Measurements from ENCODE around the gene GNL3.
"Not testable (repeated sequence)": the region's sequence is repeated elsewhere in the genome, so short reads cannot be mapped to it uniquely, and the experiment has no call there.

The GNL3 gene, protein sequence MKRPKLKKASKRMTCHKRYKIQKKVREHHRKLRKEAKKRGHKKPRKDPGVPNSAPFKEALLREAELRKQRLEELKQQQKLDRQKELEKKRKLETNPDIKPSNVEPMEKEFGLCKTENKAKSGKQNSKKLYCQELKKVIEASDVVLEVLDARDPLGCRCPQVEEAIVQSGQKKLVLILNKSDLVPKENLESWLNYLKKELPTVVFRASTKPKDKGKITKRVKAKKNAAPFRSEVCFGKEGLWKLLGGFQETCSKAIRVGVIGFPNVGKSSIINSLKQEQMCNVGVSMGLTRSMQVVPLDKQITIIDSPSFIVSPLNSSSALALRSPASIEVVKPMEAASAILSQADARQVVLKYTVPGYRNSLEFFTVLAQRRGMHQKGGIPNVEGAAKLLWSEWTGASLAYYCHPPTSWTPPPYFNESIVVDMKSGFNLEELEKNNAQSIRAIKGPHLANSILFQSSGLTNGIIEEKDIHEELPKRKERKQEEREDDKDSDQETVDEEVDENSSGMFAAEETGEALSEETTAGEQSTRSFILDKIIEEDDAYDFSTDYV

GRCh38 chr3:52685709-52686691 is at the start of gene GNL3, which contains the start of gene PBRM1:
TSS of gene GNL3 (plus strand) at chr3:52686032. CDS start at chr3:52686093, 61 bp downstream.
TSS of gene PBRM1 (minus strand) at chr3:52685913.
- peak; percentile 74 to 88 (median 79) for DNase-seq

DNA sequence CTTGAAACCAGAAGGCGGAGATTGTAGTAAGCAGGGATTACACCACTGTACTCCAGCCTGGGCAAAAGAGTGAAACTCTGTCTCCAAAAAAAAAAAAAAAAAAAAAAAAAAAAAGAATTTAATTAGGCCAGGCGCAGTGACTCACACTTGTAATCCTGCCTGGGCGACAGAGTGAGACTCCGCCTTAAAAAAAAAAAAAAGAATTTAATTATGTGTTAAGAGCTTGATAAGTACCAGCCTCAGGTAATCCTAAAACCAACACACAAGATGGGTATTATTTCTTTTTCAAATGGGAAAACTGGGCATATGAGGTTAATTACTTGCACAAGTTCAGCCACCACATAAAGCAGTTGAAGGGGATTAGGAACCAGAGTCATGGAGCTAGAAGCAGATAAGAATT is 49.2 kb upstream of the GNL3 start:
- DNase-seq, result no peak

- DNase-seq, result no peak
Observed at GRCh38 chr3:52645549-52645948, 40.3 kb upstream of the GNL3 start.

GRCh38 chr3:52649461-52650210 is 36.2 kb upstream of the GNL3 start:
- no peak for DNase-seq

DNA sequence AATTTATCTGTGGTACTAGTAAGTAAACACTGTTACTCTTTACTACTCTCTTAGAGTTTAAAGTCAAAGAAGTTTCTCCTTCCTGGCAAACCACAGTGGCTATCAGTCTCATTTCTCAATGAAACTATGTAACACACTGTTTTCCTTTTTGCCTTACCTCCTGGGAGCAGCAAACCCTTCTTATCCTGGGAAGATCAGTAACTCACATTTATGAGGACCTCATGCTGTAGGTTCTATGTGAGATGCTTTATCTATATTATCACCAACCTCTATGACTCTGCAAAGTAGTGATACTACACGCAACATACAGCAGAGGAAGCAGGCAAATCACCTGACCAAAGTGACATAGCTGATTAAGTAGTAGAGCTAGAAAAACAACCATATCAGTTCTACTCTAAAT is 35.4 kb upstream of the GNL3 start:
- DNase-seq, result no peak

DNA sequence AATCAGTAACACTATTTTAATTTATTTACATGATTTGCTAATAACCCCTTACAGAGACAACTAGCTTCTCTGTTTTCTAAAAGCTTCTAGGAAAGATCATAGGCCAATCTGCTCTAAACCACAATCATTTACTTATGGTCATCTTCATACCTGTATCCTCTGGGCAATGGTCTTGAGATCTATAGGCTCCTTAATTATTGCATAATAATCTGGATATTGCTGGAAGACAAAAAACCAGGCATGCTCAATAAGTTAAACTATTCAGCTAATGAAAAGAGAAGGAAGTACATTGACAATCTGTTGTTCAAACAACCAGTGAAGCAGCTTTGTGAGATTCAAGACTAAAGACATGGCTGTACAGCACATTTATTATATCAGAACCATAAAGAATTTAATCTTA is 34.2 kb upstream of the GNL3 start:
- no peak for DNase-seq

DNA sequence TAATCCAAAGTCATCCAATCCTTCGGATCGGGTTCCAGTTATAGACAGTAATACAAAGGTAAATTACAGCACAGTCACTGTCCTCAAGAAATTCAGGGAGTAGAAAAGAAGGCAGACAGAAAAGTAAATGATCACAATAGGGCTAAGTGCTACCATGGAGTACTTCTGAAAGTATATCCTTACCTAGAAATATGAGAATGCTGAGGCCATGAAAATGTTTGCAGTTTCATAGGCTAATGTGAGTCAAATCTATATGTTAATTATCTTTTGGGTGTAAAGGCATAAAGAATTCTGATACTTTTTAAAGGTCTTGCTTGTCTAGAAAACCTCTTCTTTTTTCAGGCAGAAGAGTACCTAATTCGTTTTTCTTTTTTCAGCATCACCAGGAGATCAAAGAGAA is 29.9 kb upstream of the GNL3 start:
- DNase-seq, result no peak

- DNase-seq, result no peak
Observed at GRCh38 chr3:52660046-52660445, 25.8 kb upstream of the GNL3 start.

- no peak for DNase-seq
Observed at GRCh38 chr3:52663098-52663497, 22.7 kb upstream of the GNL3 start.

GRCh38 chr3:52670621-52671521 is 15.0 kb upstream of the GNL3 start:
- DNase-seq, result no peak

DNA sequence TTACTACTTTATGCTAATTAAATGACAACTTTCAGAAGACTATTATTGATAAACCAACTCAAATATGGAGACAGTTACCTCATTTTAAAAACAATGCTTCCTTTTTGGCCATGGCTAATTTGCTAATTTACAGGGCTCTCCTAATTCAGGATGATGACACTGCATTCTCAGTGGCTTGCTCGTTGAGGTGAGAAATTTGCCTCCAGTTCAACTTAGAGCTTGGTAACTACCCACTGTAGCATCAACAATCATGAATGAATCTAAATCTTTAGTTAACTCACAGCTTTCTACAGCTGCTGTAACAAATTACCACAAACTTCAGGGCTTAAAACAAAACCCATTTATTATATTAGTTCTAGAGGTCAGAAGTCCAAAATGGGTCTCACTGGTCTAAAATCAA is 14.2 kb upstream of the GNL3 start:
- no peak for DNase-seq

GRCh38 chr3:52676201-52676600 is 9.6 kb upstream of the GNL3 start:
- not testable (repeated sequence) for DNase-seq

DNA sequence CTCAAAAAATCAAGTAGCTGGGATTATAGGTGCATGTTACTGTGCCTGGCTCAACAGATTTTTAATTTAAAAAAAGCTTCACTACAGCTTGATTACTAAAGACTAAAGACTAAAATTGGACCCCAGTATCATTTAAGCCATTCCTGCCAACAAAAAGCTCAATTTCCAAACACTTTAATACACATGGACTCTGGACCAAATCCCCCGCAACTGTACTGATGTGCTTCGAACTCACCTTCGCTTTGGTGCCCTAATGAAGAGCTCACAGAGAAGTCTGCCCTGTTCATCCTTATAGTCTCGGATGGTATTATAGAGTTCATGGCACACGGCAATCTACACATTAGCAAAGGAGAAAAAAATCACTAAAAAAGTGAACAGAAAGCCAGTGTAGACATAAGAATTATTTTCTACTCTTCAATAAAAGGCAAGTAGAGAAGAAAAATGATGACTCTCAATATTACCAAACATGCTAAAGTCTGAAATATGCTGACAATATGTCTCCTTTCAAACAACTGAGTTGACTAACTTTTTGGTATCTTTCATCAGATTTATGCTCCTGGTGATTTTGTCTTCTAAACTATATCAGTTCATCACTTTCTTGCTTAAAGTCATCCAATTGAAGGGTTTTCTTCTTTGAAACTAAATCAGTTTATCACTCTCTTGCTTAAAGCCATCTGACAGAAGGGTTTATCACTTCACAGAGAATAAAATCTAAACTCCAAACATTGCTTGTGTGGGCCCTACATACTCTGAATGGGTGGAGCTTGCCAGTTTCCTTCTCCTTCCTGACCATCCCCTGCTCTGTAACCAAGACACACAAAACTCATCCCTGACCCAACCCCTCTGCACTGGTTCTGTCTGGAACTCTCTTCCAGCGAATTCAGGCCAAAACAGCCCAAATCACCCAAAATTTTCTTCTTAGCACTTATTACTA is 7.3 kb upstream of the GNL3 start:
- DNase-seq, result no peak

DNA sequence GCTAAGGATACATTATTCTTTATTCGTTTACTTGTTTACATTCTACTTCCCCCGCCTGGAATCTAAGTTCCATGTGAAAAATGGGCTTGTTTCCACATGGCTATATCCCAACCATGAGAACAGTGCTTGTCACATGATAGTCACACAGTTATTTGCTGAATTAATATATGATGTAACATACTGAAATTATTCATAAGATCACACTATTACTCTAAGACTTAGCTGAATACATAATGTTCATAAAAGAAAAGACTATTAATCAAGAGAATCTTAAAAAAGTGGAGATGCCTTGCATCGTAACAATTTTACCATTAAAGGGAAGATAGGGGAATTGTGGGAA is 6.7 kb upstream of the GNL3 start:
- no peak for DNase-seq

GRCh38 chr3:52679811-52680210 is 6.0 kb upstream of the GNL3 start:
- no peak for DNase-seq

DNA sequence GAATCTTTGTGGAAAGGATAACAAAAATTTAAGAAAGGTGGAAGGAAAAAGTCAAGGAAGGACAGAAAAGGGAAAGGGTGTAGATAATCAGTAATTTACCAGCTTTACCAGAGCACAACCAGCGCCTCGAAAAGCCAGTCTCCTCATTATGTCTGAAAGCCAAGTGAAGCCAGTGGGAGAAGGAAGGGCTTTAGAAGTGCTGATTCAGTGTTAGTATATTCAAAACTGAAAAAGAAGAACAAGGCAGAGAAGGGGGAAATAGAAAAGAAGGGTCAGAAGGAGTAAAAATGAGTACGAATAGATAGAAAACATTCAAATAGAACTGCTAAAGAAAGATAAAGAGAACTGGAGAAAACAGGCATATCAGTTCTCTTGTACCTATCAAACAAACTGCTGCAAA is 4.2 kb upstream of the GNL3 start:
- no peak for DNase-seq

DNA sequence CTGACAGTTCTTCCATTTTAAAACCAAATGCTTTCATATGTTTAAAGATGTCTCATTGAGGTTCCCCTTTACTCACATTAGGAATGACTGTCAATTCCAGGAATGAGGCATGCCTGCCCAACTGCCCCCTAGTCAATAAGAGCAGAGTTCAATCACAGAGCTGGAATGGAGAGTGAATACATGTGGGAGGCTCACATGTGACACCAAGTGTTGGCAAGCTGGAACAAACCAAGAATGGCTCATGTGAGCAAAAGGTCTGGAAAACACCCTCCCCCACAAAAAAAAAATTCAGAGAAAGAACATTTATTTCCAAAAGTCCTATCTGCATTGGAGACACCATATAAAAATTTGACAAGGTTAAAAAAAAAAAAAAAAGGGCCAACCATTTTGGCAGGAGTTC is 3.8 kb upstream of the GNL3 start:
- DNase-seq, result no peak

DNA sequence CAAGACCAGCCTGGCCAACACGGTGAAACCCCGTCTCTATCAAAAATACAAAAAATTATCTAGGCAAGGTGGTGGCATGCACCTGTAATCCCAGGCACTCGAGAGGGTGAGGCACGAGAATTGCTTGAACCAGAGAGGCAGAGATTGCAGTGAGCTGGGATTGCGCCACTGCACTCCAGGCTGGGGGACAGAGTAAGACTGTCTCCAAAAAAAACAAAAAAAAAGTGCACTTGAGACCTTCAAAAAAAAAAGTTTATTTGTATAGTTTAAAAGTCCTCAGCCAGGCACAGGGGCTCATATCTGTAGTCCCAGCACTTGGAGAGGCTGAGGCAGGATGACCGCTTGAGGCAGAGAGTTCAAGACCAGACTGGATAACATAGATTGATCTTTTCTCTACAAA is 2.2 kb upstream of the GNL3 start:
- no peak for DNase-seq

- no peak for DNase-seq
Observed at GRCh38 chr3:52684184-52684583, 1.6 kb upstream of the GNL3 start.

- DNase-seq, result peak; percentile 39 to 61 (median 54)
Observed at GRCh38 chr3:52685285-52685708, 535 bp upstream of the GNL3 start.

- DNase-seq, result no peak
Observed at GRCh38 chr3:52688266-52688665, 2.4 kb downstream of the GNL3 start.
